Vagina (tissue), 2 donors: Measurements from ENCODE around the gene TTR. TPM values are rescaled to one million over a fixed set of nuclear protein-coding genes. Genes with fewer than 3 reads are reported as not detected.

Source experiments
- DNase-seq, 2 donors: peaks; one replicate each; pipeline ENCODE4 v3.0.0-alpha.2; 2017; ENCODE audit errors: extremely low spot score in 2 of 2
- H3K27ac ChIP-seq: fragments of 200-600 bp; sonication (generic); one replicate; pipeline ENCODE4 v1.5.1; 2019
- H3K27me3 ChIP-seq: fragments of 200-600 bp; sonication (generic); one replicate; pipeline ENCODE4 v1.5.1; 2019
- H3K36me3 ChIP-seq, 2 donors: fragments of 200-600 bp; sonication (generic); one replicate each; pipeline ENCODE4 v1.5.1; 2017 to 2019
- H3K4me1 ChIP-seq: fragments of 200-600 bp; sonication (generic); one replicate; pipeline ENCODE4 v1.5.1; 2019
- H3K4me3 ChIP-seq, 2 donors: fragments of 200-600 bp; sonication (generic); 1 replicate in 1 of 2; 2 replicates in 1 of 2; pipeline ENCODE4 v1.5.1; 2016 to 2019
- H3K9me3 ChIP-seq: fragments of 200-600 bp; sonication (generic); one replicate; pipeline ENCODE4 v1.5.1; 2019
- CTCF ChIP-seq, 3 experiments: fragments of 450-650 bp in 2 of 3; fragments of 200-600 bp in 1 of 3; sonication (generic) in 1 of 3; IDR thresholded peaks; one replicate each; pipeline ENCODE4 v1.5.1; 2017 to 2019; ENCODE audit warnings: antibody characterized with exemption in 3 of 3, mild to moderate bottlenecking in 2 of 3, moderate library complexity in 2 of 3
- POLR2A ChIP-seq, 2 donors: fragments of 450-650 bp; IDR thresholded peaks; one replicate each; pipeline ENCODE4 v1.6.1; 2017; ENCODE audit warnings: antibody characterized with exemption in 2 of 2, mild to moderate bottlenecking in 2 of 2, moderate library complexity in 2 of 2
- POLR2AphosphoS5 ChIP-seq, 2 donors: sonication (generic); formaldehyde crosslinking; IDR thresholded peaks; one replicate each; pipeline ENCODE4 v1.9.0; 2017; ENCODE audit warnings: antibody characterized with exemption in 2 of 2, mild to moderate bottlenecking in 2 of 2, low read depth in 1 of 2; ENCODE audit not compliant: insufficient read depth in 1 of 2
- intact Hi-C: fragments of 100-400 bp; cut with DNase I; formaldehyde crosslinking; loops from one replicate; pipeline ENCODE4 v1.15.1; 2023
- total RNA-seq: library from RNA; depleted of rRNA; stranded (reverse); fragments of >200 nt; gene quantifications from one replicate; pipeline ENCODE4 v1.2.3, GENCODE V29; 2016

TTR gene
- total RNA-seq, 1 donor from 2014 or later: not detected

- Histone ChIP-seq H3K36me3 (no peaks in the 10 kb centered on the region), H3K27me3 (no peaks in the 10 kb centered on the region), H3K27ac (no peak overlapping the region), H3K9me3 (no peaks in the 10 kb centered on the region), H3K4me3 (no peak overlapping the region), H3K4me1 (no peaks in the 10 kb centered on the region)
- intact Hi-C loops: no loop called here
- no peak for DNase-seq
- TF ChIP-seq POLR2AphosphoS5 (IDR thresholded peaks at IDR 0.05; ENCODE audit: insufficient read depth in 1 of 2, low read depth in 1 of 2) (no peak), POLR2A (IDR thresholded peaks at IDR 0.05) (no peak), CTCF (IDR thresholded peaks at IDR 0.05) (no peak)
These were observed 40.7 kb downstream of the TTR start for GRCh38 chr18:31632356-31632755.

- H3K9me3 ChIP-seq: no peaks in the 10 kb centered on the region
- H3K4me3 ChIP-seq: no peak overlapping the region
- no peaks in the 10 kb centered on the region for H3K4me1 ChIP-seq
- TF ChIP-seq CTCF (IDR thresholded peaks at IDR 0.05) (no peak), POLR2A (IDR thresholded peaks at IDR 0.05) (no peak), POLR2AphosphoS5 (IDR thresholded peaks at IDR 0.05; ENCODE audit: insufficient read depth in 1 of 2, low read depth in 1 of 2) (no peak)
- H3K36me3 ChIP-seq: no peaks in the 10 kb centered on the region
- no peak overlapping the region for H3K27ac ChIP-seq
- H3K27me3 ChIP-seq: no peaks in the 10 kb centered on the region
- DNase-seq: no peak
- intact Hi-C loops: no loop called here
These were observed 42.0 kb downstream of the TTR start for GRCh38 chr18:31633392-31634330.

GRCh38 chr18:31634331-31634713 is 42.6 kb downstream of the TTR start:
- H3K27me3 ChIP-seq: no peaks in the 10 kb centered on the region
- intact Hi-C loops: no loop called here
- H3K4me1 ChIP-seq: no peaks in the 10 kb centered on the region
- H3K9me3 ChIP-seq: no peaks in the 10 kb centered on the region
- no peak for TF ChIP-seq POLR2A (IDR thresholded peaks at IDR 0.05)
- TF ChIP-seq POLR2AphosphoS5 (IDR thresholded peaks at IDR 0.05; ENCODE audit: insufficient read depth in 1 of 2, low read depth in 1 of 2): no peak
- TF ChIP-seq CTCF (IDR thresholded peaks at IDR 0.05): no peak
- no peak overlapping the region for H3K4me3 ChIP-seq
- H3K27ac ChIP-seq: no peak overlapping the region
- no peak for DNase-seq
- H3K36me3 ChIP-seq: no peaks in the 10 kb centered on the region

- intact Hi-C loops: no loop called here
- TF ChIP-seq POLR2AphosphoS5 (IDR thresholded peaks at IDR 0.05; ENCODE audit: insufficient read depth in 1 of 2, low read depth in 1 of 2): no peak
These were observed 44.7 kb downstream of the TTR start for GRCh38 chr18:31636387-31636786.

GRCh38 chr18:31637445-31637844 is 45.8 kb downstream of the TTR start:
- no peak overlapping the region for H3K27ac ChIP-seq
- H3K36me3 ChIP-seq: no peaks in the 10 kb centered on the region
- H3K4me3 ChIP-seq: no peak overlapping the region
- DNase-seq: no peak
- H3K9me3 ChIP-seq: no peaks in the 10 kb centered on the region
- no peaks in the 10 kb centered on the region for H3K4me1 ChIP-seq
- intact Hi-C loops: no loop called here
- H3K27me3 ChIP-seq: no peaks in the 10 kb centered on the region
- TF ChIP-seq POLR2A (IDR thresholded peaks at IDR 0.05) (no peak), POLR2AphosphoS5 (IDR thresholded peaks at IDR 0.05; ENCODE audit: insufficient read depth in 1 of 2, low read depth in 1 of 2) (no peak), CTCF (IDR thresholded peaks at IDR 0.05) (no peak)

More at GRCh38 chr18:31636387-31636786, 44.7 kb downstream of the TTR start:
- H3K27ac ChIP-seq: no peak overlapping the region
- no peaks in the 10 kb centered on the region for H3K36me3 ChIP-seq
- H3K4me3 ChIP-seq: no peak overlapping the region
- no peaks in the 10 kb centered on the region for H3K9me3 ChIP-seq
- H3K4me1 ChIP-seq: no peaks in the 10 kb centered on the region
- no peaks in the 10 kb centered on the region for H3K27me3 ChIP-seq
- DNase-seq: no peak
